Right atrium auricular region (tissue), 2 donors: Measurements from ENCODE around the gene C6orf62. TPM values are rescaled to one million over a fixed set of nuclear protein-coding genes. Genes with fewer than 3 reads are reported as not detected.
"Not testable (repeated sequence)": the region's sequence is repeated elsewhere in the genome, so short reads cannot be mapped to it uniquely, and the experiment has no call there.

Experiments
- DNase-seq: peaks from one replicate; pipeline ENCODE4 v3.0.0-alpha.2; 2019; ENCODE audit warnings: low spot score
- H3K27ac ChIP-seq, 2 donors: fragments of 200-600 bp; sonication (generic); 1 replicate in 1 of 2; 2 replicates in 1 of 2; pipeline ENCODE4 v1.5.1; 2016 to 2019
- H3K27me3 ChIP-seq, 2 donors: fragments of 200-600 bp; sonication (generic); one replicate each; pipeline versions ENCODE4 v1.5.1 to v1.6.0; 2017 to 2019
- H3K36me3 ChIP-seq: fragments of 200-600 bp; sonication (generic); one replicate; pipeline ENCODE4 v1.5.1; 2016
- H3K4me1 ChIP-seq, 2 donors: fragments of 200-600 bp; sonication (generic); one replicate each; pipeline versions ENCODE4 v1.5.1 to v1.6.0; 2017 to 2019
- H3K4me3 ChIP-seq, 2 donors: fragments of 200-600 bp; sonication (generic); 1 replicate in 1 of 2; 2 replicates in 1 of 2; pipeline ENCODE4 v1.5.1; 2017 to 2019; ENCODE audit warnings: mild to moderate bottlenecking in 1 of 2, moderate library complexity in 1 of 2
- H3K9me3 ChIP-seq, 2 donors: fragments of 200-600 bp; sonication (generic); one replicate each; pipeline ENCODE4 v1.5.1; 2019
- total RNA-seq, 2 donors: library from RNA; depleted of rRNA; stranded (reverse); fragments of >200 nt; gene quantifications; one replicate each; pipeline ENCODE4 v1.1.0, GENCODE V29; 2016
- TF ChIP-seq, protein P1 (sequence below), 2 donors: fragments of 200-600 bp; sonication (generic); IDR thresholded peaks; one replicate each; pipeline ENCODE4 v1.5.1; 2019; ENCODE audit warnings: antibody characterized with exemption in 2 of 2

The C6orf62 gene
- total RNA-seq, 2 donors from 2014 or later, result 24.0 to 47.4 TPM

- peak overlapping the region; percentile 93 to 99 for H3K4me3 ChIP-seq
- H3K36me3 ChIP-seq, result peaks cover 10% of the 10 kb centered on the region
- no peaks in the 10 kb centered on the region for H3K27me3 ChIP-seq
- peaks cover 0 to 42% of the 10 kb centered on the region in 2 donors for H3K4me1 ChIP-seq
- H3K9me3 ChIP-seq, result no peaks in the 10 kb centered on the region
- peak overlapping the region; percentile 100 for H3K27ac ChIP-seq
- TF ChIP-seq, protein P1, sequence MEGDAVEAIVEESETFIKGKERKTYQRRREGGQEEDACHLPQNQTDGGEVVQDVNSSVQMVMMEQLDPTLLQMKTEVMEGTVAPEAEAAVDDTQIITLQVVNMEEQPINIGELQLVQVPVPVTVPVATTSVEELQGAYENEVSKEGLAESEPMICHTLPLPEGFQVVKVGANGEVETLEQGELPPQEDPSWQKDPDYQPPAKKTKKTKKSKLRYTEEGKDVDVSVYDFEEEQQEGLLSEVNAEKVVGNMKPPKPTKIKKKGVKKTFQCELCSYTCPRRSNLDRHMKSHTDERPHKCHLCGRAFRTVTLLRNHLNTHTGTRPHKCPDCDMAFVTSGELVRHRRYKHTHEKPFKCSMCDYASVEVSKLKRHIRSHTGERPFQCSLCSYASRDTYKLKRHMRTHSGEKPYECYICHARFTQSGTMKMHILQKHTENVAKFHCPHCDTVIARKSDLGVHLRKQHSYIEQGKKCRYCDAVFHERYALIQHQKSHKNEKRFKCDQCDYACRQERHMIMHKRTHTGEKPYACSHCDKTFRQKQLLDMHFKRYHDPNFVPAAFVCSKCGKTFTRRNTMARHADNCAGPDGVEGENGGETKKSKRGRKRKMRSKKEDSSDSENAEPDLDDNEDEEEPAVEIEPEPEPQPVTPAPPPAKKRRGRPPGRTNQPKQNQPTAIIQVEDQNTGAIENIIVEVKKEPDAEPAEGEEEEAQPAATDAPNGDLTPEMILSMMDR (IDR thresholded peaks at IDR 0.05), result peak in 1 of 2 donors; percentile 10
- DNase-seq, result no peak
These were observed 1.2 kb upstream of the C6orf62 start for GRCh38 chr6:24720131-24720603.

DNA sequence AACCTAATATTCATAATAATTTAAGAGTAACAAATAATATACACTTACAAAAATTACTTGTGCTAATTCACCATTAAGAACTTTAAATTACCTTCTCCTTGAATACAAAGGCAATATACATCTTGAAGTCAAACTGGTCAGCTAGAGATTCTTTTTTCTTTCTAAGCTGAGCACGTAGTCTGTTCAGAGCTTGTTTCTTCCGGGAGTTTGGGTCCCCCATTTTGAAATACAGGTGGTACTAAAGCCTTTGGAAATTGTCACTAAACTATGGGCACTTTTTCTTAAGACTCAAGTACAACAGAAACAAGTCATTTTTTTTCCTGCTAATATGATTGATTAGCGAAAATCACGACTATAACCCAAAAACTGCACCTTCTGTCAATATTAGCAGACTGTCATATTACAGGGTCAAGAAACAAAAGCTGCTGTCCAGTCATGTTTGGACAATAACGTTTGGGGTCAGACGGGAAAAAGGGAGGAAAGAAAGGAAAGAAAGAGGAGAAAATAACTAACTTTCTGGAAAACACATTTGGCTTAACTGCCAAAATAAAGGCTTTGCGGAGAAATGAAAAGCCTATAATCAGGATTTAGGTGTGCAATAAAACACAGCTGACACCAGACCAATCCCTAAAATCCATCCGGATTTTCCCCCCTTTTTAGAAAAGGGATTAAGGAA, 367 bp downstream of the C6orf62 start:
- H3K27ac ChIP-seq, result peak overlapping the region; percentile 100
- no peaks in the 10 kb centered on the region for H3K9me3 ChIP-seq
- TF ChIP-seq, protein P1 (IDR thresholded peaks at IDR 0.05), result no peak
- H3K4me1 ChIP-seq, result peaks cover 0 to 58% of the 10 kb centered on the region in 2 donors
- peaks cover 26% of the 10 kb centered on the region for H3K36me3 ChIP-seq
- no peaks in the 10 kb centered on the region for H3K27me3 ChIP-seq
- DNase-seq, result no peak
- H3K4me3 ChIP-seq, result peak overlapping the region; percentile 93 to 99

DNA sequence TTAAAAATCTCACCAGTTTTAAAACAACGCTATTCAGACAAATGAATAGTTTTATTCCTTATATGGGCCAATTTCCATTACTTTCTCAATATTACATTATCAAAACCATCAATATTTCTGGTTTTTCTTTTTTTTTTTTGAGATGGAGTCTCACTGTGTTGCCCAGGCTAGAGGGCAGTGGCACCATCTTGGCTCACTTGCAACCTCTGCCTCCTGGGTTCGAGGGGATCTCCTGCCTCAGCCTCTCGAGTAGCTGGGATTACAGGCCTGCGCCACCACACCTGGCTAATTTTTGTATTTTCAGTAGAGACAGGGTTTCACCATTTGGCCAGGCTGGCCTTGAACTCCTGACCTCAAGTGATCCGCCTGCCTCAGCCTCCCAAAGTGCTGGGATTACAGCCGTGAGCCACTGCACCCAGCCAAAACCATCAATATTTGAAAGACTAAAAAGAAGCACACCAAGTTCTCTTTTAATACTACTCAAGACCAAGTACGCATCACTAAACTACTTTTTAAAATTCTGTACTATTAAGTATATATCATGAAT, 2.3 kb downstream of the C6orf62 start:
- DNase-seq, H3K9me3 ChIP-seq, H3K27ac ChIP-seq, H3K27me3 ChIP-seq: not testable (repeated sequence)
- peaks cover 0 to 69% of the 10 kb centered on the region in 2 donors for H3K4me1 ChIP-seq
- peaks cover 45% of the 10 kb centered on the region for H3K36me3 ChIP-seq
- H3K4me3 ChIP-seq, result peak overlapping the region; percentile 93 to 99

- H3K4me1 ChIP-seq, result peaks cover 0 to 40% of the 10 kb centered on the region in 2 donors
- no peaks in the 10 kb centered on the region for H3K9me3 ChIP-seq
- no peak overlapping the region for H3K27ac ChIP-seq
- DNase-seq, result no peak
- H3K36me3 ChIP-seq, result peaks cover 100% of the 10 kb centered on the region
- TF ChIP-seq, protein P1 (IDR thresholded peaks at IDR 0.05), result no peak
- no peaks in the 10 kb centered on the region for H3K27me3 ChIP-seq
- no peak overlapping the region for H3K4me3 ChIP-seq
These were observed 8.2 kb downstream of the C6orf62 start for GRCh38 chr6:24710519-24711303.

DNA sequence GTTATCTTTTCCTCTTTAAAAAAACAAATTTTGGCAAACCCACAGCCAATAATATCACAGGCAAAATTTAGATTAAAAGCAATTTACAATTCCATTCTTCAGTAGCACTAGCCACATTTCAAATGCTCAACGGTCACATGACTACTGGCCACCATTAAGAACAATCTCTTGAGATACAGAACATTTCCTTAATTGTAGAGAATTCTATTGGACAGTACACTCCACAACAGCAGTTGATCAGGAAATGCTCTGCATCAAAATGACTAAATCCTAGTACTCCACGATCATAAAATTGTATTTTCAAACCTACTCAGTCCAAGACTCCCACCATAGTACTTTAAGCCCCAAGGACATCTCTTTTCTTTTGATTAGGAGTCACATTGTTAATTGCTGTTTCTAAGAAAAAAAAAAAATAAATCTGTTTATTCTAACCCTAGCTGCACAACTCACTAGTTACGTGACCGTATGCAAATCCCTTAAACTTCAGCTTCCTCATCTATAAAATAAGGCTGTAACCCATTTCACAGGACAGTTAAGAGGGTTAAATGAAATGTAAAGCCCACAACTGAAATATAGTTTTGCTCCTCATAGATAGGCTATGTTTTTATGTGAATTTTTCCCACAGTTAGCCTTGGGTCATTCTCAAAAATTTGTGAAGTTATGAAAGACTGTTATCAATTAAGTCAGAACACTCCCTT, 9.8 kb downstream of the C6orf62 start:
- H3K4me1 ChIP-seq, result peaks cover 0 to 25% of the 10 kb centered on the region in 2 donors

More for the DNA sequence above, 9.8 kb downstream of the C6orf62 start:
- Histone ChIP-seq H3K9me3 (no peaks in the 10 kb centered on the region), H3K36me3 (peaks cover 100% of the 10 kb centered on the region), H3K27ac (no peak overlapping the region), H3K27me3 (no peaks in the 10 kb centered on the region), H3K4me3 (no peak overlapping the region)
- DNase-seq, result no peak
- TF ChIP-seq, protein P1 (IDR thresholded peaks at IDR 0.05), result no peak
